WTC11 (cell line): ENCODE results near the gene KCNT1. TPM values are rescaled to one million over a fixed set of nuclear protein-coding genes. Genes with fewer than 3 reads are reported as not detected.

Experiments
- ATAC-seq: fragments of 200-7000 bp; cut with Tn5 transposase; 2 replicates; pipeline ENCODE4 v1.10.0; 2021; ENCODE audit warnings: mild to moderate bottlenecking, moderate library complexity
- CTCF ChIA-PET: fragments of 300-600 bp; sonication (Branson Sonifier 250); formaldehyde crosslinking; loops from one replicate; lab custom pipeline; 2021; ENCODE audit warnings: antibody characterized with exemption; lab: Charles Lee
- POLR2A ChIA-PET: fragments of 350-600 bp; sonication (Branson Sonifier 250); formaldehyde crosslinking; loops from one replicate; lab custom pipeline; 2021; ENCODE audit warnings: antibody characterized with exemption; lab: Charles Lee
- DNase-seq: peaks from one replicate; pipeline ENCODE4 v3.0.0; 2021; ENCODE audit warnings: low spot score
- H3K27ac Mint-ChIP-seq: 2 replicates; pipeline ENCODE4 v1.8.0; 2021; ENCODE audit warnings: mixed read lengths
- H3K27me3 Mint-ChIP-seq: 2 replicates; pipeline ENCODE4 v1.8.0; 2021; ENCODE audit warnings: low read depth, mild to moderate bottlenecking, moderate library complexity, mixed read lengths
- H3K36me3 Mint-ChIP-seq: 2 replicates; pipeline ENCODE4 v1.8.0; 2021; ENCODE audit warnings: mixed read lengths
- H3K4me1 Mint-ChIP-seq: 2 replicates; pipeline ENCODE4 v1.8.0; 2022; ENCODE audit warnings: mixed read lengths
- H3K4me3 Mint-ChIP-seq: 2 replicates; pipeline ENCODE4 v1.8.0; 2021; ENCODE audit warnings: mild to moderate bottlenecking, moderate library complexity, mixed read lengths
- H3K9me3 Mint-ChIP-seq: 2 replicates; pipeline ENCODE4 v1.8.0; 2021; ENCODE audit warnings: mixed read lengths
- AFF4 ChIP-seq: sonication (generic); formaldehyde crosslinking; IDR thresholded peaks from 2 replicates; pipeline ENCODE4 v1.8.1; 2023; ENCODE audit warnings: mild to moderate bottlenecking, missing genetic modification reagents, borderline replicate concordance
- ARID4B ChIP-seq: sonication (generic); formaldehyde crosslinking; IDR thresholded peaks from 2 replicates; pipeline ENCODE4 v1.8.0; 2023; ENCODE audit warnings: missing genetic modification reagents, mild to moderate bottlenecking, borderline replicate concordance
- ATF6 ChIP-seq: sonication (generic); formaldehyde crosslinking; IDR thresholded peaks from 2 replicates; pipeline ENCODE4 v1.8.1; 2023; ENCODE audit warnings: mild to moderate bottlenecking, missing genetic modification reagents
- HMGA2 ChIP-seq: fragments of 250-450 bp; sonication (Bioruptor Pico); IDR thresholded peaks from 2 replicates; pipeline ENCODE4 v1.4.0; 2021; ENCODE audit warnings: mild to moderate bottlenecking, moderate library complexity
- KAT7 ChIP-seq: sonication (generic); formaldehyde crosslinking; IDR thresholded peaks from 2 replicates; pipeline ENCODE4 v1.8.1; 2023; ENCODE audit warnings: missing genetic modification reagents, mild to moderate bottlenecking, borderline replicate concordance
- NFE2L1 ChIP-seq: sonication (generic); formaldehyde crosslinking; IDR thresholded peaks from 2 replicates; pipeline ENCODE4 v1.8.1; 2023; ENCODE audit warnings: missing genetic modification reagents
- NR1H2 ChIP-seq: sonication (generic); formaldehyde crosslinking; IDR thresholded peaks from 2 replicates; pipeline ENCODE4 v1.9.0; 2021; ENCODE audit warnings: mild to moderate bottlenecking, moderate library complexity, missing genetic modification reagents
- NR2C2 ChIP-seq: sonication (generic); formaldehyde crosslinking; IDR thresholded peaks from 2 replicates; pipeline ENCODE4 v1.8.0; 2022; ENCODE audit warnings: mild to moderate bottlenecking, missing genetic modification reagents
- OVOL2 ChIP-seq: fragments of 250-450 bp; sonication (Bioruptor Pico); IDR thresholded peaks from 2 replicates; pipeline ENCODE4 v1.9.0; 2021; ENCODE audit warnings: mild to moderate bottlenecking, borderline replicate concordance
- RORB ChIP-seq: fragments of 250-450 bp; sonication (Bioruptor Pico); IDR thresholded peaks from 2 replicates; pipeline ENCODE4 v1.9.0; 2021; ENCODE audit warnings: mild to moderate bottlenecking
- USF2 ChIP-seq: sonication (generic); formaldehyde crosslinking; IDR thresholded peaks from 2 replicates; pipeline ENCODE4 v1.8.1; 2023; ENCODE audit warnings: mild to moderate bottlenecking, missing genetic modification reagents, moderate library complexity
- ZMAT4 ChIP-seq: fragments of 250-450 bp; sonication (Bioruptor Pico); IDR thresholded peaks from 2 replicates; pipeline ENCODE4 v1.9.0; 2021; ENCODE audit warnings: mild to moderate bottlenecking
- ZNF423 ChIP-seq: fragments of 250-450 bp; sonication (Bioruptor Pico); IDR thresholded peaks from 2 replicates; pipeline ENCODE4 v2.1.2; 2022; ENCODE audit warnings: mild to moderate bottlenecking, moderate library complexity
- ZNF532 ChIP-seq: fragments of 250-450 bp; sonication (Bioruptor Pico); IDR thresholded peaks from 2 replicates; pipeline ENCODE4 v1.9.0; 2021; ENCODE audit warnings: mild to moderate bottlenecking, borderline replicate concordance
- total RNA-seq: library from RNA; stranded (reverse); gene quantifications from 3 replicates; pipeline ENCODE4 v1.2.3, GENCODE V29; 2021

Gene KCNT1
- total RNA-seq, 1 experiment from 2014 or later, result 0.13 TPM

- peaks cover 20% of the 10 kb centered on the region for H3K9me3 Mint-ChIP-seq
- ATAC-seq, result no peak
- no peak overlapping the region for H3K4me3 Mint-ChIP-seq
- H3K27ac Mint-ChIP-seq, result no peak overlapping the region
- ChIA-PET CTCF (no interaction called here), POLR2A (no interaction called here)
- peaks cover 6% of the 10 kb centered on the region for H3K4me1 Mint-ChIP-seq
- H3K36me3 Mint-ChIP-seq, result peaks cover 21% of the 10 kb centered on the region
- H3K27me3 Mint-ChIP-seq, result peaks cover 7% of the 10 kb centered on the region
- DNase-seq, result no peak
- no peak for TF ChIP-seq USF2 (CRISPR knock-in tag)
- no peak for TF ChIP-seq NR1H2 (CRISPR knock-in tag)
- TF ChIP-seq NFE2L1, result no peak
- no peak for TF ChIP-seq AFF4
- no peak for TF ChIP-seq HMGA2
- no peak for TF ChIP-seq KAT7
- TF ChIP-seq NR2C2, result no peak
These were observed 29.5 kb downstream of the KCNT1 start for GRCh38 chr9:135731454-135731853.

- ATAC-seq (no peak), DNase-seq (no peak)
- Mint-ChIP-seq H3K36me3 (peaks cover 21% of the 10 kb centered on the region), H3K4me1 (peaks cover 5% of the 10 kb centered on the region), H3K27ac (no peak overlapping the region), H3K27me3 (peaks cover 12% of the 10 kb centered on the region), H3K9me3 (peaks cover 20% of the 10 kb centered on the region), H3K4me3 (no peak overlapping the region)
- ChIA-PET CTCF (no interaction called here), POLR2A (no interaction called here)
- TF ChIP-seq ARID4B (CRISPR knock-in tag) (no peak), RORB (CRISPR knock-in tag) (no peak)
These were observed 30.7 kb downstream of the KCNT1 start for GRCh38 chr9:135732569-135733257.

GRCh38 chr9:135734616-135735144, 32.7 kb downstream of the KCNT1 start:
- TF ChIP-seq OVOL2 (CRISPR knock-in tag) (no peak), ZNF532 (CRISPR knock-in tag) (no peak), ZNF423 (CRISPR knock-in tag) (peak; percentile 56), ATF6 (CRISPR knock-in tag) (no peak), ZMAT4 (no peak)
- DNase-seq, result no peak
- POLR2A ChIA-PET, result no interaction called here
- H3K4me3 Mint-ChIP-seq, result no peak overlapping the region
- peaks cover 21% of the 10 kb centered on the region for H3K36me3 Mint-ChIP-seq
- ATAC-seq, result no peak
- CTCF ChIA-PET, result no interaction called here
- peaks cover 12% of the 10 kb centered on the region for H3K27me3 Mint-ChIP-seq
- no peaks in the 10 kb centered on the region; the same call in 1 of the 2 replicates for H3K4me1 Mint-ChIP-seq
- peaks cover 20% of the 10 kb centered on the region for H3K9me3 Mint-ChIP-seq
- H3K27ac Mint-ChIP-seq, result no peak overlapping the region
